Neural cell (in vitro differentiated cells): ENCODE measurements around the gene JMJD1C. TPM values are rescaled to one million over a fixed set of nuclear protein-coding genes. Genes with fewer than 3 reads are reported as not detected.

ENCODE experiments used
- H2AFZ ChIP-seq: fragments of 200-600, 300-800 bp; sonication (generic), shearing (Covaris generic); 2 replicates; pipeline ENCODE4 v1.6.0; 2014; ENCODE audit warnings: low read depth, mild to moderate bottlenecking, antibody characterized with exemption, low read length, moderate library complexity
- H3F3A ChIP-seq: fragments of 200-600 bp; shearing (Covaris generic); 2 replicates; pipeline ENCODE4 v1.6.1; 2016; ENCODE audit warnings: mild to moderate bottlenecking, moderate library complexity, mixed read lengths, antibody characterized with exemption, low read length; ENCODE audit not compliant: insufficient read depth, poor library complexity, severe bottlenecking
- H3K27ac ChIP-seq: fragments of 200-600, 300-800 bp; sonication (generic), shearing (Covaris generic); 2 replicates; pipeline ENCODE4 v1.5.1; 2014; ENCODE audit warnings: mild to moderate bottlenecking, low read length, moderate library complexity
- H3K27me3 ChIP-seq: fragments of 300-800, 200-600 bp; sonication (generic), shearing (Covaris generic); 2 replicates; pipeline ENCODE4 v1.6.0; 2014; ENCODE audit warnings: mild to moderate bottlenecking, low read depth, low read length, moderate library complexity; ENCODE audit not compliant: insufficient read depth
- H3K36me3 ChIP-seq: fragments of 300-800, 200-600 bp; sonication (generic), shearing (Covaris generic); 2 replicates; pipeline ENCODE4 v1.5.1; 2014; ENCODE audit warnings: mild to moderate bottlenecking, antibody characterized with exemption, low read length, moderate library complexity; ENCODE audit not compliant: insufficient read depth
- H3K4me2 ChIP-seq: fragments of 300-800, 200-600 bp; sonication (generic), shearing (Covaris generic); 2 replicates; pipeline ENCODE4 v1.6.0; 2014; ENCODE audit warnings: mild to moderate bottlenecking, low read length
- H3K4me3 ChIP-seq: fragments of 300-800, 200-600 bp; sonication (generic), shearing (Covaris generic); 2 replicates; pipeline ENCODE4 v1.5.1; 2014; ENCODE audit warnings: mild to moderate bottlenecking, low read length, moderate library complexity
- H3K79me2 ChIP-seq: fragments of 200-600 bp; shearing (Covaris generic); replicated peaks from 2 replicates; pipeline ENCODE4 v1.6.0; 2014; ENCODE audit warnings: mild to moderate bottlenecking, low read length, moderate library complexity; ENCODE audit not compliant: insufficient read depth
- H3K9ac ChIP-seq: fragments of 300-800, 200-600 bp; sonication (generic), shearing (Covaris generic); 2 replicates; pipeline ENCODE4 v1.6.1; 2016; ENCODE audit warnings: mild to moderate bottlenecking, low read length, mixed read lengths
- H3K9me2 ChIP-seq: fragments of 200-600 bp; shearing (Covaris generic); 2 replicates; pipeline ENCODE4 v1.6.1; 2016; ENCODE audit warnings: mild to moderate bottlenecking, low read length, mixed read lengths; ENCODE audit not compliant: insufficient read depth
- H3K9me3 ChIP-seq: fragments of 200-600, 300-800 bp; sonication (generic), shearing (Covaris generic); 2 replicates; pipeline ENCODE4 v1.6.1; 2016; ENCODE audit warnings: mild to moderate bottlenecking, mixed run types, low read length, moderate library complexity, mixed read lengths
- H4K20me1 ChIP-seq: fragments of 200-600 bp; shearing (Covaris generic); 2 replicates; pipeline ENCODE4 v1.6.1; 2016; ENCODE audit warnings: mild to moderate bottlenecking, mixed run types; ENCODE audit not compliant: insufficient read depth
- CTCF ChIP-seq: fragments of 450-650 bp; IDR thresholded peaks from 2 replicates; pipeline ENCODE4 v1.5.1; 2014; ENCODE audit warnings: antibody characterized with exemption, mild to moderate bottlenecking, moderate library complexity; ENCODE audit not compliant: poor library complexity, severe bottlenecking
- EP300 ChIP-seq: fragments of 450-650 bp; conservative IDR thresholded peaks from 2 replicates; pipeline ENCODE4 v1.6.1; 2014; ENCODE audit warnings: antibody characterized with exemption, mild to moderate bottlenecking, moderate library complexity; ENCODE audit not compliant: poor library complexity, severe bottlenecking
- EZH2 ChIP-seq: fragments of 200-600, 300-800 bp; shearing (Covaris generic), sonication (generic); IDR thresholded peaks from 2 replicates; pipeline ENCODE4 v1.6.1; 2014; ENCODE audit warnings: antibody characterized with exemption, low read length, borderline replicate concordance, mild to moderate bottlenecking; ENCODE audit not compliant: insufficient read depth, poor library complexity, severe bottlenecking
- MXI1 ChIP-seq: fragments of 450-650 bp; conservative IDR thresholded peaks from 2 replicates; pipeline ENCODE4 v1.6.1; 2014; ENCODE audit warnings: antibody characterized with exemption, mild to moderate bottlenecking; ENCODE audit not compliant: poor library complexity, severe bottlenecking
- POLR2AphosphoS5 ChIP-seq: IDR thresholded peaks from 2 replicates; pipeline ENCODE4 v1.6.1; 2012
- RAD21 ChIP-seq: fragments of 450-650 bp; conservative IDR thresholded peaks from 2 replicates; pipeline ENCODE4 v1.6.1; 2014; ENCODE audit warnings: antibody characterized with exemption, mild to moderate bottlenecking, moderate library complexity
- REST ChIP-seq: IDR thresholded peaks from 2 replicates; pipeline ENCODE4 v1.6.1; 2012; ENCODE audit warnings: borderline replicate concordance
- SMC3 ChIP-seq: fragments of 450-650 bp; conservative IDR thresholded peaks from 2 replicates; pipeline ENCODE4 v1.6.1; 2014; ENCODE audit warnings: antibody characterized with exemption, mild to moderate bottlenecking, moderate library complexity; ENCODE audit not compliant: poor library complexity
- TAF1 ChIP-seq: IDR thresholded peaks from 2 replicates; pipeline ENCODE4 v1.6.1; 2012; ENCODE audit warnings: low read depth
- polyA plus RNA-seq: library from polyadenylated mRNA; depleted of rRNA; stranded (reverse); fragments of >200 nt; gene quantifications from 2 replicates; pipeline ENCODE4 v1.2.3, GENCODE V29; 2014

JMJD1C gene
- polyA plus RNA-seq, 1 donor from 2014 or later, result 108 TPM

GRCh38 chr10:63227207-63227895 is 238.4 kb downstream of the JMJD1C start:
- no peaks in the 10 kb centered on the region for H3K9me3 ChIP-seq
- H3K9me2 ChIP-seq, result no peaks in the 10 kb centered on the region
- no peaks in the 10 kb centered on the region for H4K20me1 ChIP-seq
- TF ChIP-seq RAD21 (no peak), SMC3 (no peak), EZH2 (no peak), TAF1 (no peak), REST (no peak), CTCF (no peak), EP300 (no peak)
- H3K27me3 ChIP-seq, result no peaks in the 10 kb centered on the region
- H3K4me3 ChIP-seq, result no peak overlapping the region
- no peak overlapping the region for H3K9ac ChIP-seq
- no peaks in the 10 kb centered on the region for H3F3A ChIP-seq
- H2AFZ ChIP-seq, result no peak overlapping the region
- H3K4me2 ChIP-seq, result no peak overlapping the region
- no peak overlapping the region for H3K27ac ChIP-seq
- no peaks in the 10 kb centered on the region for H3K36me3 ChIP-seq
- peaks cover 27% of the 10 kb centered on the region for H3K79me2 ChIP-seq

DNA sequence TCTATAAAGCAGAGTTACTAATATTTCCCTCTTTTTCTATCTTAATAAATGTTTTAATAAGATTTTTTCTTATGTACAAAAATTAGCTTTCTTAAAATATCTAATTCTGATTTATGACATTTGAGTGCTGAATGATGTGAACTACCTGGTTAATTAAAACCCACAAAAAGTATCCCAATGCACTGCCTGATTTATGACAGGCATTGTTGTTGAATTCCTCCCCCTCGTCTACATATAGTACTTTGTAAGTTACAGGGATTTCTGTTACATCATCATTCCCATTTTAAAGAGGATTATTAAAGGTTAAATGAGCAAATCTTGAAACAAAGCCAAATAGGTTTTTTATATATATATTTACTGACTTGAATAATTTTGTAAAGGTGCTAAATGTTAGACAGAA is 241.5 kb downstream of the JMJD1C start:
- H3K9ac ChIP-seq, result no peak overlapping the region
- H3K36me3 ChIP-seq, result no peaks in the 10 kb centered on the region
- peaks cover 8% of the 10 kb centered on the region for H3K79me2 ChIP-seq
- TF ChIP-seq MXI1, result no peak
- TF ChIP-seq CTCF, result no peak
- no peak for TF ChIP-seq POLR2AphosphoS5
- TF ChIP-seq REST, result no peak
- no peak for TF ChIP-seq EP300
- TF ChIP-seq SMC3, result no peak
- no peak for TF ChIP-seq RAD21
- TF ChIP-seq TAF1, result no peak
- no peak for TF ChIP-seq EZH2
- no peak overlapping the region for H3K4me3 ChIP-seq
- H3K9me2 ChIP-seq, result no peaks in the 10 kb centered on the region
- no peaks in the 10 kb centered on the region for H3K27me3 ChIP-seq
- H3K4me2 ChIP-seq, result no peak overlapping the region
- no peaks in the 10 kb centered on the region for H4K20me1 ChIP-seq
- H3F3A ChIP-seq, result no peaks in the 10 kb centered on the region
- no peak overlapping the region for H3K27ac ChIP-seq
- no peak overlapping the region for H2AFZ ChIP-seq
- H3K9me3 ChIP-seq, result no peaks in the 10 kb centered on the region
